Fibroblast of mammary gland (primary cell): ENCODE results near the gene STK24.

Source experiments
- DNase-seq: peaks from one replicate; pipeline ENCODE4 v3.0.0-alpha.2; 2010; ENCODE audit warnings: low read depth
- H3K4me3 ChIP-seq: 2 replicates; pipeline ENCODE4 v1.5.1; 2011; ENCODE audit warnings: low read depth, mild to moderate bottlenecking, low read length, moderate library complexity; ENCODE audit not compliant: control insufficient read depth
- CTCF ChIP-seq: conservative IDR thresholded peaks from 2 replicates; pipeline ENCODE4 v1.5.1; 2011; ENCODE audit warnings: low read depth, low read length, inconsistent platforms; ENCODE audit not compliant: control insufficient read depth, insufficient read depth

Gene STK24

DNA sequence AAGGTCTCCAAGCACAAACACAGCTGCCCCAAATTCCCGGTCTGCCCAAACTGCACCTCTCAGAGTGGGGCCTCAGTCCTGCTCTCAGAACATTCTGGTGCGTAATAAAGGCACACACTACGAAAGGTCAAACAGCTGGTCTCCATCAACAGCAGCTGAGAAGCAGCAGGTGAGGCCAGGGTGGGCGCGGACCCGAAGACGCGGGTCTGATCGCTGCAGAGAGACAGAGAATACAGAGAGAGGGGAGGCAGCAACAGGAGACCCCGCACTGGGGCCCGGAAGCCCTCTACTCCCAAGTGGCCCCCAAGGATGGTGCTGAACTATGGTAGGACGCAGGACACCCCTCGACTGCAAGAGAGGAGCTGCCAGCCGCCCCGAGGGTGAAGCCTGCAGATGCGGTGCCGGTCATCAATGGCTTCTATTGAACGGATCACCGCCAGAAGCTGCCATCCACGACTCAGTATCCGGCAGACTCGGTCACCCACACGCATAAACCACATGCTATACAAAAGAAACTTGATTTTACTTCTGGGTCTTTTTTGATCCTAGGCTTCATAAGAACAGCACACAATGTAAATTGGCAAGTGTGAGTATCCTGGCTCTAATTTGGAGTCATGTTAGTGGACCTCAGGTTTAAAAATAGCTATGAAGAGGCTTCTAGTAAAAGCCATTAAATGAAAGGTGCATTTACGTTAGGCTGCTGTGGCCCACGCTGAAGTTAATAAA, 33.4 kb downstream of the STK24 start:
- no peak for DNase-seq
- TF ChIP-seq CTCF = no peak
- H3K4me3 ChIP-seq = no peak overlapping the region

- H3K4me3 ChIP-seq = no peak overlapping the region
- no peak for DNase-seq
- TF ChIP-seq CTCF = no peak
Measured at GRCh38 chr13:98542568-98543377, 34.1 kb downstream of the STK24 start.

DNA sequence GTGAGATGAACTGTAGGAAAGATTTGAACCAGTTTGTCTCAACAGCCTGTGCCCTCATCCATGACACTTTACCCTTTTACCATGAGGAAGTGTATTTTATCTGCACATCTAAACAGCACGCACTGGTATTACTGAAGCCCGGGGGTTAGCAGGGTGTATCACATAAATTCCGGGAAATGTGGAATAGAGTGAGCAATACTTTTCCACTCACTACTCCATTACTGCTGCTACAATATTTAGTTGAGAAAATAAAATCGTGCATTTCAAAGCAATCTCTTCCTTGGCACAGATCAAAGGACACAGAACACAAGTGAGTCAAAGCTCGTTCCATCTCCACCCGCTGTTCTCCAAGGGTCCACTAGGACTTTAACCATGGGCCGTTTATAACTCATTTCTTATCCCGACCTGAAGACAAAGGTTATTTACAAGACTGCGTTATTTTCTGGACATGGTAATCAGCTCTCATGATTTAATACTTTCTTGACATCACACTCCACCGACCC, 35.2 kb downstream of the STK24 start:
- H3K4me3 ChIP-seq = no peak overlapping the region
- DNase-seq = peak; percentile 56
- TF ChIP-seq CTCF = peak; percentile 23

DNA sequence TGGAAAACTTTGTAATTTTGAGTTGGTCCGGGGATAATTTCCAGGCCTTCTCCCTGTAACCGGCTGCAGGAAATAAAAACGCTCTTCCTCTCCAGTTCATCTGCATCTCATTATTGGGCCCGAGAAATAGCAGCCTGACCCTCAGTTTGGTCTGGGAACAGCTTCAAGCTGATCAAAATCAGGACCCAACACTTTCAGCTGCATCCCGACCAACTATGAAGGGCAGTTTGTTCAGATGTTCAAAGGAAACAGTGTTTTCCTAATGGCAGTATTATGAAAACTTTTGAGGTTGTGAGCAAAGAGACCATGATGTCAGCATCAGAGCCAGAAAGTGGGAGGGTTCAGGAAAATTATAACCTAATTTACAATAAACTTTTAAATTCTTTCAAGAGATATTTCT, 35.7 kb downstream of the STK24 start:
- DNase-seq = peak; percentile 53

DNA sequence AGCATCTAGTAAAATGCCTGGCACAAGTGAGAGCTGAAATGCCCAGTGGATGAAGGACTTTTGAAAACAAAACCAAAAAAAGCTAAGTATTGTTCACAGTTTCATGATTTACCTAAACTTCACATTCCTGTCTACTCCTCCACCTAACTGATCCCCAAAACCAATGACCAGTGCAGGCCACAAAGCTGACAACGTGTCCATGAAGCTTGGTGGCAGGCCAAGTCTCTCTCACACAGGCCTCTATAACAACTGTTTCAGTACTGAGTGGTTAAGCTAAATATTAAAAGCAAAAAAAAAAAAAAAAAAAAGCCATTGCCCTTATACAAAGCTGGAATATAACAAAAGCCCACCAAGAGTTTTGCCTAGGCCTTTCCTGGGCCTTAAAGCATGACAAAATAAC, 36.4 kb downstream of the STK24 start:
- no peak overlapping the region for H3K4me3 ChIP-seq
- DNase-seq = no peak
- no peak for TF ChIP-seq CTCF

More for the DNA sequence above, 35.7 kb downstream of the STK24 start:
- no peak overlapping the region for H3K4me3 ChIP-seq
- TF ChIP-seq CTCF = no peak

DNA sequence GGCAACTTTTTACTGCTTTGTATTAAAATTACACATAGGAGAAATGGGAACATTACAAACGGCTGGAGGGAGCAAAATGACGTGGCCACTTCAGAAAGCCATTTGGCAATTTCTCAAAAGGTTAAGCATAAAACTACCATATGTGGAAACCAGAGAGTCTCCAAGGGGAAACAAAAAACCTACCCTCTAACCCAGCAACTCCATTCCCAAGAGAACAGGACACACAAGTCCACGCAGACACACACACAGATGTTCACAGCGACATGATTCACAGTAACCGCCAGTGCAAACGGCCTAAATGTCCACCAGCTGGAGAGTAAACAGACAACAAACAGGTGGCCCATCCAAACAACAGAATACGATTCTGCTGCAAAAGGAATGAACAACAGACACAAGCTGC, 37.2 kb downstream of the STK24 start:
- H3K4me3 ChIP-seq = no peak overlapping the region
- TF ChIP-seq CTCF = no peak
- DNase-seq = peak; percentile 82
